PC-9 (cell line): ENCODE data around the gene RPL5. TPM values are rescaled to one million over a fixed set of nuclear protein-coding genes. Genes with fewer than 3 reads are reported as not detected.

Source experiments
- BruUV-seq: library from RNA; stranded (reverse); fragments of 400-500 nt; replicated peaks from 2 replicates; lab custom pipeline; 2021; lab: Mats Ljungman, UMichigan
- CTCF ChIA-PET: fragments of 300-600 bp; sonication (Branson Sonifier 250); formaldehyde crosslinking; loops from one replicate; lab custom pipeline; 2022; ENCODE audit warnings: antibody characterized with exemption; lab: Charles Lee
- POLR2A ChIA-PET: fragments of 300-600 bp; sonication (Branson Sonifier 250); formaldehyde crosslinking; loops from one replicate; lab custom pipeline; 2022; ENCODE audit warnings: antibody characterized with exemption; ENCODE audit not compliant: unreplicated experiment; lab: Charles Lee
- DNase-seq, 2 experiments: peaks; one replicate each; pipeline versions ENCODE4 v3.0.0 to v3.0.0-alpha.2; 2015 to 2022; ENCODE audit warnings: mixed read lengths in 1 of 2
- H2AFZ ChIP-seq: fragments of 200-600 bp; sonication (generic); 2 replicates; pipeline ENCODE4 v1.8.1; 2017; ENCODE audit warnings: antibody characterized with exemption
- H3F3A ChIP-seq: fragments of 200-600 bp; sonication (generic); 2 replicates; pipeline ENCODE4 v1.8.1; 2017; ENCODE audit warnings: antibody characterized with exemption, mild to moderate bottlenecking, low read depth; ENCODE audit not compliant: insufficient read depth
- H3K27ac ChIP-seq: fragments of 200-600 bp; sonication (generic); 2 replicates; pipeline ENCODE4 v1.6.1; 2016; ENCODE audit warnings: mixed run types
- H3K27me3 ChIP-seq: fragments of 200-600 bp; sonication (generic); 2 replicates; pipeline ENCODE4 v1.6.1; 2016; ENCODE audit warnings: low read depth, mixed run types; ENCODE audit not compliant: insufficient read depth
- H3K36me3 ChIP-seq: fragments of 200-600 bp; sonication (generic); 2 replicates; pipeline ENCODE4 v1.6.1; 2016; ENCODE audit warnings: low read depth, mixed run types
- H3K4me1 ChIP-seq: fragments of 200-600 bp; sonication (generic); replicated peaks from 2 replicates; pipeline ENCODE4 v1.6.1; 2016; ENCODE audit warnings: mixed run types; ENCODE audit not compliant: insufficient read depth
- H3K4me2 ChIP-seq: fragments of 200-600 bp; sonication (generic); 2 replicates; pipeline ENCODE4 v1.6.1; 2017; ENCODE audit warnings: mixed run types
- H3K4me3 ChIP-seq: fragments of 200-600 bp; sonication (generic); 2 replicates; pipeline ENCODE4 v1.6.1; 2016; ENCODE audit warnings: mixed run types
- H3K79me2 ChIP-seq: fragments of 200-600 bp; sonication (generic); 2 replicates; pipeline ENCODE4 v1.6.1; 2017; ENCODE audit warnings: low read depth, mixed run types
- H3K9me2 ChIP-seq: fragments of 200-600 bp; sonication (generic); 2 replicates; pipeline ENCODE4 v1.8.1; 2017; ENCODE audit warnings: mild to moderate bottlenecking; ENCODE audit not compliant: insufficient read depth
- H3K9me3 ChIP-seq: fragments of 200-600 bp; sonication (generic); 2 replicates; pipeline ENCODE4 v1.8.1; 2016; ENCODE audit warnings: low read depth; ENCODE audit not compliant: insufficient read depth
- H4K20me1 ChIP-seq: fragments of 200-600 bp; sonication (generic); 2 replicates; pipeline ENCODE4 v1.8.1; 2017; ENCODE audit not compliant: insufficient read depth
- EZH2 ChIP-seq: fragments of 200-600 bp; sonication (generic); IDR thresholded peaks from 2 replicates; pipeline ENCODE4 v1.8.0; 2017; ENCODE audit warnings: antibody characterized with exemption, low read depth
- intact Hi-C: fragments of 100-400 bp; cut with micrococcal nuclease; formaldehyde crosslinking; loops from one replicate; pipeline ENCODE4 v1.10.0; 2022; ENCODE audit not compliant: unreplicated experiment
- total RNA-seq: library from RNA; stranded (reverse); gene quantifications from 2 replicates; pipeline ENCODE4 v1.2.3, GENCODE V29; 2021
- TF ChIP-seq, protein P1 (sequence below): fragments of 200-600 bp; sonication (generic); conservative IDR thresholded peaks from 2 replicates; pipeline ENCODE4 v1.6.1; 2017; ENCODE audit warnings: mixed run types, antibody characterized with exemption, mild to moderate bottlenecking, moderate library complexity

Gene RPL5
- total RNA-seq, 1 experiment from 2014 or later: 1,050 TPM

DNA sequence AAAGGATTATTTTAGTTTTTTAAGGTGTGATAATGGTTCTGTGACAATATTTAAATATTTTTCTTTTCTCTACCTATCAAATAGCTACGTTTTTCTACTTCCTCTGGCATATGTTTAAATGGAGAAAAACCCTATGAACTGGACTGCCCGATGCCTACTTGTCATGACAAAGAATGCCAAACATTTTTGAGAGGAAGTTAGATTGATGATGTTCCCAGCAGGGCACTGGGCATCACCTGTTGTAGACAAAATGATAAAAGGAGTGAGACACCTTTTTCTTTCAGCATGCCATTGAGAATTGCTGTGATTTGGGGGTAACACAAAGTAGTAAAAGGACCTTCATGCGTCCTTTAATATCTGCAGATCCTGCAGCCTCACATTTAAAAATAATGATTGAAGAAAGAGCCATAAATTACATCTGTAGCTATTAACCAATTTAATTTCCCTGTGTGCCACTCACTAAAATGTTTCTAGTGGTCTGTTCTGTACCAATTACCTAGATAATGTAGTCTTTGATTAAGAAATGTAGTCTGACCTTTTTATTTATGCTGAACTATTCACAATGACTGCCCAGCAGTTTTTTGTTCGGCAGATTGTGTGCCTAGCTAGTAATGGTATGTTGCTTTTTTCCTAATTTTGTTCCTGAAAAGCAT lies 47.6 kb downstream of the RPL5 start:
- Histone ChIP-seq H3K79me2 (no peaks in the 10 kb centered on the region), H3K4me3 (no peak overlapping the region), H2AFZ (no peak overlapping the region), H3K9me2 (no peaks in the 10 kb centered on the region), H3K9me3 (0 out of 2 replicates have a peak, but pooled peaks cover 2% of the 10 kb centered on the region), H3K27ac (no peak overlapping the region), H4K20me1 (no peaks in the 10 kb centered on the region; the same call in 1 of the 2 replicates), H3K27me3 (no peaks in the 10 kb centered on the region), H3K4me1 (0 out of 2 replicates have a peak, but pooled peaks cover 4% of the 10 kb centered on the region), H3K36me3 (no peaks in the 10 kb centered on the region), H3F3A (no peaks in the 10 kb centered on the region), H3K4me2 (no peak overlapping the region)
- ChIA-PET POLR2A (interaction anchor here (0.7 kb wide), 1 partner anchor 178 kb away, joined by 3 read pairs; no protein-coding TSS in a partner anchor), CTCF (interaction anchor here (0.6 kb wide), 1 partner anchor 20 kb away, joined by 6 read pairs; no protein-coding TSS in a partner anchor)
- no TSS peak for BruUV-seq
- intact Hi-C loops: no loop called here
- no peak for TF ChIP-seq EZH2
- TF ChIP-seq, protein P1, sequence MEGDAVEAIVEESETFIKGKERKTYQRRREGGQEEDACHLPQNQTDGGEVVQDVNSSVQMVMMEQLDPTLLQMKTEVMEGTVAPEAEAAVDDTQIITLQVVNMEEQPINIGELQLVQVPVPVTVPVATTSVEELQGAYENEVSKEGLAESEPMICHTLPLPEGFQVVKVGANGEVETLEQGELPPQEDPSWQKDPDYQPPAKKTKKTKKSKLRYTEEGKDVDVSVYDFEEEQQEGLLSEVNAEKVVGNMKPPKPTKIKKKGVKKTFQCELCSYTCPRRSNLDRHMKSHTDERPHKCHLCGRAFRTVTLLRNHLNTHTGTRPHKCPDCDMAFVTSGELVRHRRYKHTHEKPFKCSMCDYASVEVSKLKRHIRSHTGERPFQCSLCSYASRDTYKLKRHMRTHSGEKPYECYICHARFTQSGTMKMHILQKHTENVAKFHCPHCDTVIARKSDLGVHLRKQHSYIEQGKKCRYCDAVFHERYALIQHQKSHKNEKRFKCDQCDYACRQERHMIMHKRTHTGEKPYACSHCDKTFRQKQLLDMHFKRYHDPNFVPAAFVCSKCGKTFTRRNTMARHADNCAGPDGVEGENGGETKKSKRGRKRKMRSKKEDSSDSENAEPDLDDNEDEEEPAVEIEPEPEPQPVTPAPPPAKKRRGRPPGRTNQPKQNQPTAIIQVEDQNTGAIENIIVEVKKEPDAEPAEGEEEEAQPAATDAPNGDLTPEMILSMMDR: no peak
- no peak for DNase-seq

DNA sequence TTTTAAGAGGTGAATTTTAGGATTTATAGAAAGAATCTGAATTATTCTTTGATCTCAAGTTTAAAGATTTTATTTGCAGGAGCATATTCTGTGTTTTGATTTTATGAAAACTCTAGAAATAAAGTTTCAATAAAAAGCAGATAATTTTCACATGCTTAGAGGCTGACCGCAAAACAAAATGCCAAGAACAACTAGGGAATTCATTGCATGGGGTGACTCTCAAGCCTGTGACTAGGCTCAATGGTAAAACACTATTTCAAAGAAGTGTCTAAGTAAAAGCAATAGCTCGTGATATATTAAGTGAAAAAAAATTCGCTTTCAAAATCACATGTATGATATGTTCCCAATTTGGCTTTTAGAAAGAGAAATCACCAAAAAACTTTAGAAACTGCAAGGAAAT lies 49.6 kb downstream of the RPL5 start:
- Histone ChIP-seq H3K27ac (no peak overlapping the region), H3K4me3 (no peak overlapping the region), H3F3A (no peaks in the 10 kb centered on the region), H2AFZ (no peak overlapping the region), H3K9me3 (0 out of 2 replicates have a peak, but pooled peaks cover 2% of the 10 kb centered on the region), H3K4me2 (no peak overlapping the region), H3K79me2 (no peaks in the 10 kb centered on the region), H3K36me3 (no peaks in the 10 kb centered on the region), H4K20me1 (no peaks in the 10 kb centered on the region; the same call in 1 of the 2 replicates), H3K27me3 (no peaks in the 10 kb centered on the region), H3K9me2 (no peaks in the 10 kb centered on the region), H3K4me1 (0 out of 2 replicates have a peak, but pooled peaks cover 4% of the 10 kb centered on the region)
- ChIA-PET POLR2A (no interaction called here), CTCF (no interaction called here)
- TF ChIP-seq, protein P1: no peak
- TF ChIP-seq EZH2: no peak
- intact Hi-C loops: no loop called here
- no TSS peak for BruUV-seq
- no peak for DNase-seq

- ChIA-PET CTCF (no interaction called here), POLR2A (no interaction called here)
- no peak overlapping the region for H3K4me3 ChIP-seq
These were observed 51.0 kb downstream of the RPL5 start for GRCh38 chr1:92882819-92883218.

More at GRCh38 chr1:92882819-92883218, 51.0 kb downstream of the RPL5 start:
- no peak overlapping the region for H2AFZ ChIP-seq
- no peak overlapping the region for H3K4me2 ChIP-seq
- DNase-seq: no peak
- H3K36me3 ChIP-seq: no peaks in the 10 kb centered on the region
- intact Hi-C loops: no loop called here
- no peaks in the 10 kb centered on the region for H3K79me2 ChIP-seq
- no peak overlapping the region for H3K27ac ChIP-seq
- BruUV-seq: no TSS peak
- no peaks in the 10 kb centered on the region for H3K27me3 ChIP-seq
- 0 out of 2 replicates have a peak, but pooled peaks cover 4% of the 10 kb centered on the region for H3K4me1 ChIP-seq
- no peaks in the 10 kb centered on the region for H3K9me2 ChIP-seq
- no peaks in the 10 kb centered on the region; the same call in 1 of the 2 replicates for H4K20me1 ChIP-seq
- H3F3A ChIP-seq: no peaks in the 10 kb centered on the region
- no peak for TF ChIP-seq EZH2
- TF ChIP-seq, protein P1: no peak
- 0 out of 2 replicates have a peak, but pooled peaks cover 2% of the 10 kb centered on the region for H3K9me3 ChIP-seq
